ENCODE results near the gene ASB15.

Gene ASB15

DNA sequence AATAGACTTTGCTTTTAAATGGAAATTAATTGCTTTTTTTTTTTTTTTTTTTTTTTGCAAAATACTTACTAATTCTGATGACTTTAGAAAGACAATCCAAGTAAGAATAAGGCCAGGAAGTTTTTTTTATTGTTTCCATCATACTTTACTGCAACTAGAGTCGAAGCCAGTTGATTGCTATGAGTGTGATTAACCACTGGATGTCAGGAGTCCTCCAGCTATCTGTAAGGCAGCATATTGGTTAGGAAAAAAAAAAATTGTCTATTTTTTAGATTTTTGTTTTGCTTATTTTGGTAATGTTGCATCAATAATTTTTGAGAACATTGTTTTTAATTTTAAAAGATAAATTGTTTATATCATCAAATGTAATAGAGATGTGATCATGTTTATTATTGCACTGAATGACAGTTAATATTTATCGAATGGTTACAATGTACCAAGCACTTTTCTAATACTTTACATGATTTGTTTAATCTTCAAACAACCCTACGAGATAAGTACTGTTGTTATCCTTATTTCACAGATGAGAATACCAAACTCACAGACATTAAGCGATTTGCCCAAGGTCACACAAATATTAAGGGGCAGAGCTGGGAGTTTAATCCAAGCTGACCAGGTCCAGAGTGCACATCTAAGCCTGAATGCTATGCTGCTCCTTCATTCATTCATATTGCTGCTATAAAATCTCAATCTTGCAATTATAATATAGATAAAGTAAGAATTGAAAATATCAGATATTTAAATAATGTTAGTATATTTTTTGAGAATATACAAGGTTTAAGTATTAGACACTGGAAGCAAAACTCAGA, 34.1 kb downstream of the ASB15 start:
- DNase-seq (ENCODE audit: low spot score) = peak; percentile 80

GRCh38 chr7:123637203-123637602, 35.6 kb downstream of the ASB15 start:
- peak; percentile 19 for DNase-seq (ENCODE audit: low spot score)

DNA sequence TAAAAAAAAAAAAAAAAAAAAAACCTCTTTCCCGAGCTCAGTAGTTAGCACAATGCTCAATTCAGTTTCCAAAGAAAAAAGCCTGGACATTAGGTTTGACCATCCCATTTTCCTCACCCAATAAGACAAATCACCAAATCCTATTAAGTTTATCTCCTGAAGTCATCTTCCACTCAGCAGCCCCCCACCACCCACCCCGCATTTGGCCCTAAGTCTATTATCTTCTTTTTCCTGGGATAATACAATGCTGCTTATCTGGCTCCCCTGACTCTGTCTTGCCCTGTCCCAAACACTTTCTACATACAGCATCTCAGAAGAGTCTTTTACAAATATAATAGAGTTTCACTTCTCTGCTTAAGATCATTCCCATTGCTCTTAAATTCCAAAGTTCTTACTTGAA, 36.3 kb downstream of the ASB15 start:
- DNase-seq (ENCODE audit: low spot score) = no peak

DNA sequence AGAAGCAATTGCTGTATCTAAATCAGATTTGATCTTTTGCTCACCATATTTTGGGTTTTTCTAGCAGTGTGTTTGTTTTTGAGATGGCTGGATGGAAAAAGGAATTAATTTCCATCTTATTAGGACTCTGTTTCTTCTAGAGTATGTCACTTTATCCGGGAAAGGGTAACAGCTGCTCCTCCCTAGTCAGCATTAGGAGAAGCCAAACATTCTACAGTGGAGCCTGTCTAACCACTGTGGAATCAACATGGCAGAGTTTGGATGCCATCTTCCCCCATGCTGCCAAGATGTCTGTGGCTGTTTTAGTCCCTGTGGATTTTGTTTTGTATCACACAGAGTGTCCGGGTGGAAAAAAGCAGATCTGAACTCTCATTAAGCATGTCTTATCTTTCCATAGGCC, 38.0 kb downstream of the ASB15 start:
- DNase-seq (ENCODE audit: low spot score) = no peak

GRCh38 chr7:123640583-123640982, 39.0 kb downstream of the ASB15 start:
- DNase-seq (ENCODE audit: low spot score) = no peak

DNA sequence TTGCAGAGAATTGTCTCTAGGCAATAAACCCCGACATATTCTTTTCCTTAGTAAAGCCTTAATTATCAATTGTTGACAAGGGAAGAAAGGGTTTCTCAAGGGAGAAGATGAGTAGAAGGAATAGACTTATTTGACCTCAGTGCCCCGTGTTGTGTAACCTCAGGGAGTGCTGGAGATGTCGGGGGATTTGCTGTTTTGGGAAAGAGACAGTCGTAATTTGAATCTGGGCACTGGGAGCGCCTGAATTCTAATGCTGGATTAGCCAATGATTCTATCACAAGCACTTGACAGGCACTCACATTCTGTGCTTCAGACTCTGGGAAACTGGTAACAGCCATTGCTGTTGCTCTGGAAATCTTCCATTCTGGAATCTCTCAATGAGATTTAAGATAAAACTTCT, 40.3 kb downstream of the ASB15 start:
- no peak for DNase-seq (ENCODE audit: low spot score)

GRCh38 chr7:123643495-123644441, 42.1 kb downstream of the ASB15 start:
- peak; percentile 28 for DNase-seq (ENCODE audit: low spot score)

GRCh38 chr7:123645516-123645915, 43.9 kb downstream of the ASB15 start:
- DNase-seq (ENCODE audit: low spot score) = no peak

DNA sequence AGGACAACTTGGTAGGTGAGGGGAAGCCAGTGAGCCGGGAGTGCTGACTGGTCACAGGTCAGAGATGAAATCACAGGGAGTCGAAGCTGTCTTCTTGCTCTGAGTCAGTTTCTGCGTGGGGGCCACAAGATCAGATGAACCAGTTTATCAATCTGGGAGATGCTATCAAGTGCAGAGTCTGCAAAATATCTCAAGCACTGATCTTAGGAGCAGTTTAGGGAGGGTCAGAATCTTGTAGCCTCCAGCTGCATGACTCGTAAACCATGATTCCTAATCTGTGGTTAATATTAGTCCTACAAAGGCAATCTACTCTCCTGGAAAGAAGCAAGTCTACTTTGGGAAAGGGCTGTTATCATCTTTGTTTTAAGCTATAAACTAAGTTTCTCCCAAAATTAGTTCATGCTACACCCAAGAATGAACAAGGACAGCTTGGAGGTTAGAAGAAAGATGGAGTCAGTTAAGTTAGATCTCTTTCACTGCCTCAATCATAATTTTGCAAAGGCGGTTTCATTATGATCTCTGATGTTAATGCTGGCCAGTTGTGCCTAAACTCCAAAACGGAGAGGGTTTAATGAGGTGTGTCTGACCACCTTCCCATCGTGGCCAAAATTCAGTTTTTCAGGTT, 45.6 kb downstream of the ASB15 start:
- no peak for DNase-seq (ENCODE audit: low spot score)

DNA sequence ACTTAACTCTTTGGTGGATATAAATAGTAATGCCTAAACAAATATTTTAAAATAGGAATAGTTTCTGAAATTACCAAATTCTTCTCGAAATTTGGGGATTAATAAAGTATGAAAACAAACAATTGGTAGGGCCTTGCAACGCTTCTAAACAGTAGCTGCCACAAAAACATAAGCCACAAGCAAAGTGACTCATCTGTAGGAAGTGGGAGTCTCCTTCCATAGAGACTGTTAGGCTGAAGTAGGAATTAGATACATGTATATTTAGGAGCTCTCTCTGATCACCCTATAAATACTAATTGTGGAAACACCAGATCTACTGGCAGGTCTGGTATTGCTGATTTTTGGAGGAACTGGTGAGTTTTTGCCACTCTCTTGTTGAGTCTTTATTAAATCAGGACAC, 48.3 kb downstream of the ASB15 start:
- DNase-seq (ENCODE audit: low spot score) = peak; percentile 57

DNA sequence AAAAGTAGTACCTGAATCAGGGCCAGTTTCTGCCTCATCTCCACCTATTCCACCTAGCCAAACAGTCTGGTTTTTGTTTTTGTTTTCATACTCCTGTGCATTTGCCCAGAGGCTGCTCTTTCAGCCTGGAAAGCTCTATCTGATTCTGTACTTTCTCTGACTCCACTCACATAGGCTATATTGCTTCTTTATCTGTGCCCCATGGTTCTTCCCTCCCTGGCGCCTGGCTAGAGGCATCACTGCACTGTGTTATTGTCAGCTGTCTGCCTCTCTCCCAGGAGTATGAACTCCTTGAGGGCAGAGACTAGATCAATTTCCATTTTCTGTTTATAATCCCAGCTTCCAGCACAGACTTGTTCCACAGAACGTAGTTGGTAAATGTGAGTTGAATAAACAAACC, 49.0 kb downstream of the ASB15 start:
- DNase-seq (ENCODE audit: low spot score) = no peak

DNA sequence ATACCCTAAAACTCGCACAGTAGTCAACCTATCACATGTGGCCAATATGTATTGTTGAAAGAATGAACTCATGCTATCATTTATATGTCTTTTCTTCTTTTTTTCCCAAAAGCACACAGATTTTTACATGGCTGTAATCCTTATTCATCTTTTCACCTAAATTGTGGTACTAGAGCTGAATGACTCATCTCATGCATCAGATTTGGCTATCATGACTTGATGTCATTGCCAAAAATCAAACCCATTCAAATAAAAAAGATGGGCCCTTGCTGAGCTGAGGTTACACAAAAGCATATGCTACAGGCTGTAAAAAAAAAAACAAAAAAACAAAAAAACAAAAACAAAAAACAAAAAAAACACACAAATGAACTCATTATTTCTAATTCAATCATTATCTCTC, 50.8 kb downstream of the ASB15 start:
- no peak for DNase-seq (ENCODE audit: low spot score)

DNA sequence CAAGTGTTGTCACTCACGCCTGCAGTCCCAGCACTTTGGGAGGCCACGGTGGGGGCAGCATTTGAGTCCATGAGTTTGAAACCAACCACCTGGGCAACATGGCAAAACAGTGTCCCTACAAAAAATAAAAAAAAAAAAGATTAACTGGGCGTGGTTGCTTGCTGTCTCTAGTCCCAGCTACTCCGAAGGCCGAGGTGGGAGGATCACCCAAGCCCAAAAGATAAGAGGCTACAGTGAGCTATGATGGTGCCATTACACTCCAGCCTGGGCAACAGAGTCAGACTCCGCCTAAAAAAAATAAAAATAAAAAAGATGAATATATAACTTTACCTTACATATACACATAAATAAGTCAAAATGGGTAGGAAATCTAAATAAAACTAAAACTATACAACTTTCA, 51.5 kb downstream of the ASB15 start:
- DNase-seq (ENCODE audit: low spot score) = no peak

- DNase-seq (ENCODE audit: low spot score) = no peak
Measured at GRCh38 chr7:123655614-123656013, 54.0 kb downstream of the ASB15 start, which contains the start of gene LMOD2. TSS of gene LMOD2 (plus strand) at chr7:123655866. CDS start at chr7:123655964, 98 bp downstream.

DNA sequence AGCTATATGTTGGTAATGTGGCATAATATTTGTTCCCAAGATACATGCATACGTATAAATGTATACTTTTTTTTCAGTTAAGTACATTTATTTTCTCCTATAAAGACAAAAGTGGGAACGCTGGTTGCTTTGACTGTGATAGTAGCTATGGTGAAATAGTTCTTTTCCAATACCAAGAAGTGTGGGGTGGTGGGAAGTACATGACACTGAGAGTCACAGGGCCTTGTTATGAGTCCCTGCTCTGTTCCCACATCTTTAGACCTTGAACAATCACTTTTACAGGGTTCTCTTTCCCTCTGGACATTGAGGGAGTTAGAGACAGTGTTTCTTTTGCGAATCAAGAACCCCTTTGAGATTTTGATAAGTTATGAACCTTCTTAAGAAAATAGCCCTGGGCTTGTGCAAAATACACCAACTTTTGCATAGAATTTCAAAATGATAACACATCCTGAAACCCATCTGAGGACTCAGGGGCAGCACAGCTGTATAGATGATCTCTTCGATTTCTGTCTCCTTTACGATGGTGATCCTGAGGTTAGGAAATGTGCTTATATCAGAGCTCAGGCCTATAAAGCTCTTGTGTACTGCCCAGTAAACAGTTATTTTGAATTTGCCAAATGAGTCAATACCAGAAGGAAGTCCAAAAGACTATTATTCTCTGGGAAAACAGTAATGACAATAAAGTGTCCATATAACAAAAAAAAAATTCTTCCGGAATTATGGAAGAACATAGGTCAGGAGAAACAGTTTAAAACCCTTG, 55.1 kb downstream of the ASB15 start:
- no peak for DNase-seq (ENCODE audit: low spot score)

DNA sequence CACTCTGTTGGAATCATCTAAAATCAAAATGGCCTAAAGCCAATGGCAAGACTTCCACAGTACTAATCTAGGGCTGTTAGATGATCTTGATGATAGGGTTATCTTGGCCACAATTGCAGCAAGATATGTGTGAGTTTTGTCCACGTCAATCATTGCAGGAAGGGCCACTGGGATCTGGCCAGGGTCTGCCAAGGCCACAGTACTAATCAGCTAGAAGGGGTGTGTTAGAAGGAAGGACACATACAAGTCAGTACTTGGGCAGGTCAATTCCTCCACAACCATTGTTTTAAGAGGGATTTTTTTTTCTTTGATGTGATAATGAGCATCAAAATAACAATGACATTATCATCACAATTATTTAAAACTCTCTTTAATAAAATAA, 55.7 kb downstream of the ASB15 start:
- DNase-seq (ENCODE audit: low spot score) = no peak

DNA sequence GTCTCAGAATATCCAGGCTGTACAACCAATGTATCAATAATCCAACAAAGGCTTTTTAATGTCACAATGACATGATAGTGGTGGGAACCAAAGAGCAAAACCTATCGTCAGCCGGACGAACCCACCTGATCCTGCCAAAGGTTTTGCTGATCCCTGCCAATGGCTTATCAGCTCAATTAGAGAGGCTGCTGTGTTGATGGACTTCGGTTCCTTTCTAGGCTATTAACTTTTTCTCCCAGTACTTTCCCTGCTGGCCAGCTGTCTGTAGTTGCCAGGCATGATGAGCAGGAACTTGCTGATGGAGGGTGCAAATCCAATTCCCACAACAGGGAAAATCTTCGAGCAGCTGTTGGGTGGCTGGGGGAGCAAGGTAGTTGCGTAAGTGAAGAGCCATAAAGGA, 56.4 kb downstream of the ASB15 start:
- DNase-seq (ENCODE audit: low spot score) = no peak

GRCh38 chr7:123660514-123661354, 59.1 kb downstream of the ASB15 start:
- DNase-seq (ENCODE audit: low spot score) = no peak

DNA sequence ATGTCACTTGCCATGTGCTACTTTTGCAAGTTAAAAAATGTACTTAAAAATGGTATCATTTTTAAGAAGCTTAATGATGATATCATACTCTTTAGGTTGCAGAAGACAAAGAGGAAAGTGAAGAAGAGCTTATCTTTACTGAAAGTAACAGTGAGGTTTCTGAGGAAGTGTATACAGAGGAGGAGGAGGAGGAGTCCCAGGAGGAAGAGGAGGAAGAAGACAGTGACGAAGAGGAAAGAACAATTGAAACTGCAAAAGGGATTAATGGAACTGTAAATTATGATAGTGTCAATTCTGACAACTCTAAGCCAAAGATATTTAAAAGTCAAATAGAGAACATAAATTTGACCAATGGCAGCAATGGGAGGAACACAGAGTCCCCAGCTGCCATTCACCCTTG, 60.1 kb downstream of the ASB15 start:
- DNase-seq (ENCODE audit: low spot score) = no peak

- no peak for DNase-seq (ENCODE audit: low spot score)
Measured at GRCh38 chr7:123662293-123662692, 60.7 kb downstream of the ASB15 start.

GRCh38 chr7:123662755-123663154, 61.1 kb downstream of the ASB15 start:
- no peak for DNase-seq (ENCODE audit: low spot score)
